ENCODE results near the gene GSTCD. TPM values are rescaled to one million over a fixed set of nuclear protein-coding genes. Genes with fewer than 3 reads are reported as not detected.
"Not testable (repeated sequence)": the region's sequence is repeated elsewhere in the genome, so short reads cannot be mapped to it uniquely, and the experiment has no call there.

The GSTCD gene
- total RNA-seq, 1 donor from 2014 or later = 14.0 TPM

- Mint-ChIP-seq H3K4me3 (ENCODE audit: unreplicated experiment) (no peak overlapping the region), H3K9me3 (ENCODE audit: unreplicated experiment) (no peaks in the 10 kb centered on the region), H3K27me3 (ENCODE audit: unreplicated experiment) (no peaks in the 10 kb centered on the region), H3K36me3 (ENCODE audit: low read depth, unreplicated experiment) (peaks cover 3% of the 10 kb centered on the region), H3K4me1 (ENCODE audit: unreplicated experiment) (peaks cover 7% of the 10 kb centered on the region), H3K27ac (ENCODE audit: unreplicated experiment) (no peak overlapping the region)
- TF ChIP-seq CTCF (IDR thresholded peaks at IDR 0.05; ENCODE audit: unreplicated experiment) = no peak
- DNase-seq (ENCODE audit: low spot score) = no peak
Measured at GRCh38 chr4:105714071-105714521, 5.5 kb downstream of the GSTCD start.

- no peak overlapping the region for H3K4me3 Mint-ChIP-seq (ENCODE audit: unreplicated experiment)
- H3K27ac Mint-ChIP-seq (ENCODE audit: unreplicated experiment) = no peak overlapping the region
- H3K4me1 Mint-ChIP-seq (ENCODE audit: unreplicated experiment) = peaks cover 4% of the 10 kb centered on the region
- no peaks in the 10 kb centered on the region for H3K27me3 Mint-ChIP-seq (ENCODE audit: unreplicated experiment)
- H3K9me3 Mint-ChIP-seq (ENCODE audit: unreplicated experiment) = no peaks in the 10 kb centered on the region
- TF ChIP-seq CTCF (IDR thresholded peaks at IDR 0.05; ENCODE audit: unreplicated experiment) = no peak
- no peak for DNase-seq (ENCODE audit: low spot score)
- H3K36me3 Mint-ChIP-seq (ENCODE audit: low read depth, unreplicated experiment) = no peaks in the 10 kb centered on the region
Measured at GRCh38 chr4:105714932-105715331, 6.3 kb downstream of the GSTCD start.

- H3K27ac Mint-ChIP-seq (ENCODE audit: unreplicated experiment) = no peak overlapping the region
- no peak for DNase-seq (ENCODE audit: low spot score)
Measured at GRCh38 chr4:105715692-105716278, 7.2 kb downstream of the GSTCD start.

GRCh38 chr4:105719204-105719603 is 10.6 kb downstream of the GSTCD start:
- H3K4me3 Mint-ChIP-seq (ENCODE audit: unreplicated experiment) = no peak overlapping the region
- TF ChIP-seq CTCF (IDR thresholded peaks at IDR 0.05; ENCODE audit: unreplicated experiment) = no peak
- no peak for DNase-seq (ENCODE audit: low spot score)
- no peak overlapping the region for H3K27ac Mint-ChIP-seq (ENCODE audit: unreplicated experiment)
- no peaks in the 10 kb centered on the region for H3K9me3 Mint-ChIP-seq (ENCODE audit: unreplicated experiment)
- no peaks in the 10 kb centered on the region for H3K36me3 Mint-ChIP-seq (ENCODE audit: low read depth, unreplicated experiment)
- H3K27me3 Mint-ChIP-seq (ENCODE audit: unreplicated experiment) = no peaks in the 10 kb centered on the region
- no peaks in the 10 kb centered on the region for H3K4me1 Mint-ChIP-seq (ENCODE audit: unreplicated experiment)

More at GRCh38 chr4:105715692-105716278, 7.2 kb downstream of the GSTCD start:
- H3K36me3 Mint-ChIP-seq (ENCODE audit: low read depth, unreplicated experiment) = no peaks in the 10 kb centered on the region
- no peak overlapping the region for H3K4me3 Mint-ChIP-seq (ENCODE audit: unreplicated experiment)
- peaks cover 4% of the 10 kb centered on the region for H3K4me1 Mint-ChIP-seq (ENCODE audit: unreplicated experiment)
- peak; percentile 60 for TF ChIP-seq CTCF (IDR thresholded peaks at IDR 0.05; ENCODE audit: unreplicated experiment)
- H3K9me3 Mint-ChIP-seq (ENCODE audit: unreplicated experiment) = no peaks in the 10 kb centered on the region
- H3K27me3 Mint-ChIP-seq (ENCODE audit: unreplicated experiment) = no peaks in the 10 kb centered on the region

- peaks cover 16% of the 10 kb centered on the region for H3K36me3 Mint-ChIP-seq (ENCODE audit: low read depth, unreplicated experiment)
- TF ChIP-seq CTCF (IDR thresholded peaks at IDR 0.05; ENCODE audit: unreplicated experiment) = no peak
- no peak overlapping the region for H3K27ac Mint-ChIP-seq (ENCODE audit: unreplicated experiment)
- DNase-seq (ENCODE audit: low spot score) = no peak
- no peaks in the 10 kb centered on the region for H3K9me3 Mint-ChIP-seq (ENCODE audit: unreplicated experiment)
- H3K4me1 Mint-ChIP-seq (ENCODE audit: unreplicated experiment) = no peaks in the 10 kb centered on the region
- no peak overlapping the region for H3K4me3 Mint-ChIP-seq (ENCODE audit: unreplicated experiment)
- peaks cover 1% of the 10 kb centered on the region for H3K27me3 Mint-ChIP-seq (ENCODE audit: unreplicated experiment)
Measured at GRCh38 chr4:105725623-105726022, 17.0 kb downstream of the GSTCD start.

- not testable (repeated sequence) for H3K4me3 Mint-ChIP-seq (ENCODE audit: unreplicated experiment); H3K27ac Mint-ChIP-seq (ENCODE audit: unreplicated experiment); H3K4me1 Mint-ChIP-seq (ENCODE audit: unreplicated experiment); H3K9me3 Mint-ChIP-seq (ENCODE audit: unreplicated experiment); DNase-seq (ENCODE audit: low spot score); H3K27me3 Mint-ChIP-seq (ENCODE audit: unreplicated experiment)
- H3K36me3 Mint-ChIP-seq (ENCODE audit: low read depth, unreplicated experiment) = peaks cover 46% of the 10 kb centered on the region
Measured at GRCh38 chr4:105729895-105730294, 21.3 kb downstream of the GSTCD start.

- not testable (repeated sequence) for H3K4me1 Mint-ChIP-seq (ENCODE audit: unreplicated experiment); H3K27me3 Mint-ChIP-seq (ENCODE audit: unreplicated experiment); DNase-seq (ENCODE audit: low spot score); H3K9me3 Mint-ChIP-seq (ENCODE audit: unreplicated experiment); H3K27ac Mint-ChIP-seq (ENCODE audit: unreplicated experiment)
- Mint-ChIP-seq H3K36me3 (ENCODE audit: low read depth, unreplicated experiment) (peaks cover 60% of the 10 kb centered on the region), H3K4me3 (ENCODE audit: unreplicated experiment) (peak overlapping the region; percentile 29)
Measured at GRCh38 chr4:105735217-105735616, 26.6 kb downstream of the GSTCD start.

All from endothelial cell (in vitro differentiated cells).